Activated CD8-positive, alpha-beta memory T cell treated with anti-CD3 and anti-CD28 coated beads, Interleukin-2, amount 50 U/mL, for 24 hours (primary cell): Measurements from ENCODE around the gene SEL1L3.

Source experiments
- DNase-seq: peaks from one replicate; pipeline ENCODE4 v3.0.0-alpha.2; 2020; ENCODE audit errors: extremely low read depth

The SEL1L3 gene

GRCh38 chr4:25817059-25817681, 45.6 kb downstream of the SEL1L3 start:
- no peak for DNase-seq

- no peak for DNase-seq
Measured at GRCh38 chr4:25816591-25817058, 46.2 kb downstream of the SEL1L3 start.

GRCh38 chr4:25815586-25815985, 47.2 kb downstream of the SEL1L3 start:
- DNase-seq = no peak

GRCh38 chr4:25814301-25815136, 48.3 kb downstream of the SEL1L3 start:
- no peak for DNase-seq

- DNase-seq = no peak
Measured at GRCh38 chr4:25813448-25814106, 49.2 kb downstream of the SEL1L3 start.

DNA sequence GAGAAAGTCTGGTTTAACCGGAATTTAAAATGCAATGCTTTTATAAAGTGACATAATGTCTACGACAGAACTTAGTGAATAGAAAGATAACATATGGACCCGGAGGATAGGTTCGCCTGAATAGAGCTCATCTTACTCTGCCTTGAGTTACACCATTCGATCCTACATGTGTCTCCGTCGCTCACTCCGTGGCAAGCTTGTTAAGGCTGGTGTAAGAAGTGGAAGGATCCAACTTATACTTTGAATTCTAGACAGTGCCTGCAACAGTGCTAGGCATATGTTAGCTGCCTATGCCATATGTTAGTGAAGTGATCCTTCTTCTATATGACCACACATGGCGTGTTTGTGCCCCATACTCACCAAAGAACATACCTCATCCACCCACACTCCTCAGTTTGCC, 50.9 kb downstream of the SEL1L3 start:
- no peak for DNase-seq

GRCh38 chr4:25811374-25811690, 51.5 kb downstream of the SEL1L3 start:
- no peak for DNase-seq

DNA sequence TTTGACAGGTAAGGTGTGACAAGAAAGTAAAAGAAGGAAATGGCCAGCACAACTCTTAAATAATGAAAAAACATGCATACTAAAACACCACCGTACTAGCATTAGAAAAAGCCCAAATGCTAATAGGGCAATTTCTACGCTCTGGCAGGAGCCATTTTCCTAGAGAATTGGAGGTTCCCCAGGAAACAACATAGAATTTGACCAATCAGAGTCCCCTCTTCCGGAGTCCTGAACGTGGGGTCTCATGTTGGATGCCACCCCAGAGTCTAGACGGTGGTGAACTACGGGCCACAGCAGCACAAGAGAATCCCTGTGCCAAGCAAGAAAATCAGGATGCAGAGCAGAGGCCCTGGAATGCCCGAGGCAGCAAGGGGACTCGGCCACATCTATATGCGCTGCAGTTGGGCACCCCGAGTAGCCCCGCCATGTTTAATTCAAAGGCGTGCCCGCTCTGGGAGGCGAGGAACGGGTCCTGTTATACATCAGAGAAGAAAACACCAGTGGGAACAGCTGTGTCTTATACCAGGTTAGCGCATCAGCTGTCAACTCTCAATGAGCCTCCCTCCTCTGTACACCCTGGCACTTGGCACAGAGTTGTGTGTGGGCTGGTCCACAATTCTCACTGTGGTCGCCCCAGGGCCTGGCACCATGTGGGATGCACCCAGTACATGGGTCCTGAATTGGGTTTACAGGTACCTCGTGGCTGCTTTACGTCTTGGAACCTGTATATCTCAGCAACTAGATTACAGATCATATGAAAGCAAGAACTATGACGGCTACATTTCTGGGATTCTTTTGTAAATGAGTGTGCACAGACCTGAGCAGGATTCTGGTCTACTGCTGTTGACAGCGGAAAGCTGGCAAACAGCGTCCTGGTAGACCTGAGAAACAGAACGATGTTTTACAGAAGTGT, 52.1 kb downstream of the SEL1L3 start:
- DNase-seq = no peak

- no peak for DNase-seq
Measured at GRCh38 chr4:25809996-25810395, 52.8 kb downstream of the SEL1L3 start.

DNA sequence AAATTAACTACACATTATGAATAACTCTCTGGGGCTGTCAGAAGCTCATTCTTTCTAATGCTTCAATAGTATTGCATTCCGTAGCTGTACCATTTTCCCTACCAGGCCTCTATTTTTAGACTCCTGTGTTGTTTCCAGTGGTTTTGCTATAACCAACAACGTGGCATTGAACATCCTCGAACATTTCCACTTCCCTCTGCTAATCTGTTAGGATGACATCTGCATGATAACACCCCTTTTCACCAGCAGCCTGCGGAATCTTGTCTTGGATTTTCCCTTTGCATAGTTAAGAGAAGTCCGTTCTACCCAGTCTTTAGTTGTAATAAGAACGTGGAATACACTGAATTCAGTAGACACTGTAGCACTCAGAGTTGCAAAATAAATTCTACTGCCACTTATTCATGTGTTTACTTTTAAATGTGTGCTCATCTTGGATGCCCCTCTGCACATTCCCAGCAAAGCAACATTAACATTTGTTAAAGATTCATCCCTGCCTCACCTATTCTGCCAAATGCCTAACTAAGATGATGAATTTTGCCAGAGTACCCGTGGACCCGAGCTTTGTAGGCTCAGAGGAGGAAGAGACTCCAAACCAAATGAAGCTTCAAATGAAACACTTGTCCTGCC, 55.6 kb downstream of the SEL1L3 start:
- no peak for DNase-seq

DNA sequence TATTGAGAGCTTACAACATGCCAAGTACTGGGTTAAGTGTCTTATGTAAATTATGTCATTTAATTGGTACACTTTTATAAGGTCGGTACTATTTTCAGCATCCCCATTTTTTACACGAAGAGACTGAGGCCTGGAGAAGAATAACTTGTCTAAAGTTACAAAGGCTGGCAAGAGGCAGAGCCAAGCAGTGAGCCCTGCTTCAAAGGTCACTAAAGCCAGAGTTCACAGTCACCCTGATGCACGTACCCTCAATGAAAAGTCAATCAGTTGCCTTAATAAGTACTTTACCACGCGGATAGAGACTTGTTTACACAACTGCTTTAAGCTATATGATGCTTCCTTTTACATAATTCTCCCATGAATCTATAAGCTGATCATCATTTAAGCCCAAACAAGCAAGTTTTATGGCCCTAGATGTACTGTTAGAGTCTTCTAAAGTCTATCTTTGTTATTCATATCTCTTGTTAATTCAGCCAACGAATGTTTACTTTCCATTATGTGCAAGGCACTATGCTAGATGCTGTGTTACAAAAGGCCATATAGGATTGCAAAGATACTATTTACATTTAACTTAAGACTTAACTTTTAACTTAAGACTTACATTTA, 57.4 kb downstream of the SEL1L3 start:
- DNase-seq = no peak

DNA sequence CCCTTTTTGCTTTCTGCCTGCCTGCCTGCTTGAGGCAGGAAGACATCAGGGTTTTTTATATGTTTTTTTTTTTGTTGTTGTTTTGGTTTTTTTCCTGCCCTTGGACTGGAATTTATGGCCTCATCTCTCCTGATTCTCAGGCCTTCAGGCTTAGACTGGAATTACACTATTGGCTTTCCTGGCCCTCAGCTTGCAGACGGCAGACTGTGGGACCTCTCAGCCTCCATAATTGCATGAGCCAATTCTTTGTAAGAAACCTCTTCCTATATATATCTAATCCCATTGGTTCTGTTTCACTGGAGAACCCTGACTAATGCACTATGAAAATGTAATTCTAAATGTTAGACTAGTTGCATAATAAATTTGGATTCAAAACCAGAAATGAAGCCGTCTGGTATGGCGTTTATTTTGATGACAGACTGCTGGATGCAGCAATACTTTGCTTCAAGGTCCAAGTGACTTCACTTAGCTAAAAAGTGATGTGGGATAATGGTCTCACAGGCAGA, 59.0 kb downstream of the SEL1L3 start:
- DNase-seq = no peak

GRCh38 chr4:25801594-25801993, 61.2 kb downstream of the SEL1L3 start:
- no peak for DNase-seq

DNA sequence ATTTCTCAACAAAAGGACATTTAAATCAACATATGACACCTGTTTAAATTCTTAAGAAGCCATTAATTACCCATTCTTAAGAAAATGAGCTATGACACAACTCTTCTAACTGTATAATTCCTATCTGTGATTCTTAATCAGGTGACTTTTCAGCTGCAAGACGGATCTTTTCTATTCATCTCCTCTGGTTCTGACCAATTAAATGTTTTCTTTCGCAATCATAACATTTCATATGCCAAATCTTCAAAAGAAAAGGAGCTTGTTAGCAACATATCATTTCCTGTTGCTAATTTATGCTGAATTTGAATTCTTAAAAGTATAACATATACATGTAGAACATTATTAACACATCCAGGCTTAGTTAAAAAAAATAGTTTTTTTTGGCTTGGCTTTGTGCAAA, 62.5 kb downstream of the SEL1L3 start:
- DNase-seq = no peak

DNA sequence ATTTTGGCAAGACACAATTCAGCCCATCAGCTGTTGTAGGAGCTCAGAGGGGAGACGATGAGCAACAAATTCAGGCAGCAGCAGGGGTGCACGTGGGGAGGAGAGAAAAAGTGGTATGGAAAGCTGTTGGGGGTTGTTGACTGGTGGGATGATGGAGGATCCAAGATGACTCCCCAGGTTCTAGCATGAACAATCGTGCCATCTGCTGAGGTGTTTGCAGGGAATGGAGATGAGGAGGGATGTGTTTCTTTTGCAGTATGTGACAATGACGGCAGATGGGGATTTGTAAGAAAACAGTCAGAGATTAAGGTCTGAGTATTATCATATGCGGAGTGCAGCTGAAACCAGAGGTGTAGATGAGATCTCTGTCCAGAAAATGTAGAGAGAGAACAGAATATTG, 63.3 kb downstream of the SEL1L3 start:
- no peak for DNase-seq

- no peak for DNase-seq
Measured at GRCh38 chr4:25797136-25797535, 65.7 kb downstream of the SEL1L3 start.

GRCh38 chr4:25795566-25796454, 67.0 kb downstream of the SEL1L3 start:
- no peak for DNase-seq

GRCh38 chr4:25795091-25795490, 67.7 kb downstream of the SEL1L3 start:
- no peak for DNase-seq

DNA sequence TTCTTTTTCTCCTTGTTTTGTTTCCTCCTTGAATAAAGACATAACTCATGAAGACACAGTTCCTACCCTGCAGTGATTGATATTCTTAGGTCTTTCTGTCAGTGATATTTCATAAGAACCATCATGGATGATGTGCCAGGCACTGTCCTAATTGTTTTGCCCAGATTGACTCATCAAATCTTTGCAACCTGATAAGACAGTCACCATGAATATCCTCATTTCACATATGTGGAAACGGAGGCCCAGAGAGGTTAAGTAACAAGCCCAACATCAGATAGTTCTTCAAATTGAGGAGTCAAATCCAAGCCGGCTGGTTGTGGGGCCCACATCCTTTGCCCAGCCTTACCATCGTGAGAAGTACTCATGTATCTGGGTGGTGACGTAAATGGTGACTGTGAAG, 69.9 kb downstream of the SEL1L3 start:
- no peak for DNase-seq
